T-helper 9 cell (primary cell): ENCODE data around the gene FBN2.
"Not testable (repeated sequence)": the region's sequence is repeated elsewhere in the genome, so short reads cannot be mapped to it uniquely, and the experiment has no call there.

ENCODE experiments used
- DNase-seq: peaks from one replicate; pipeline ENCODE4 v3.0.0-alpha.2; 2020

FBN2 gene

GRCh38 chr5:128413356-128413755, 124.7 kb downstream of the FBN2 start:
- DNase-seq = no peak

- DNase-seq = no peak
Measured at GRCh38 chr5:128412145-128412930, 125.7 kb downstream of the FBN2 start.

GRCh38 chr5:128409166-128409800, 128.8 kb downstream of the FBN2 start:
- no peak for DNase-seq

DNA sequence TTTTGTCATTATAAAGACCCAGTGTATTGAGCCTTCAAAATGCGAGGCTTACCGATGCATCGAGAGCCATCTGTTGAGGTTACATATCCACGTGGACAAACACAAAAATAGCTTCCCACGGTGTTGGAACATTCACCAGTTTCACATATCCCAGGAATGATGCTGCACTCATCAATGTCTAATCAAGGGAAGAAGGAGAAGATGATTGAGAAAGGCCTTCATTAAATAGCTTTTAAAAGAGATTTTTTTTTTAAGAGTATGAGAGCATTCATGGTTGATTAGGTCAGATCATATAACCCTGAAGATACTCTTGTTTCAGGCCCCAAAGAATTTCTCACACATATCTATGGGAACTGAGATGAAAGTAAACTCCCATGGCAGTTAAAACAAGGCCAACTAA, 129.4 kb downstream of the FBN2 start:
- DNase-seq = no peak

GRCh38 chr5:128407944-128408343, 130.1 kb downstream of the FBN2 start:
- DNase-seq = no peak

GRCh38 chr5:128406803-128407202, 131.2 kb downstream of the FBN2 start:
- no peak for DNase-seq

GRCh38 chr5:128405159-128405558, 132.9 kb downstream of the FBN2 start:
- no peak for DNase-seq

GRCh38 chr5:128403333-128403732, 134.7 kb downstream of the FBN2 start:
- DNase-seq = no peak

DNA sequence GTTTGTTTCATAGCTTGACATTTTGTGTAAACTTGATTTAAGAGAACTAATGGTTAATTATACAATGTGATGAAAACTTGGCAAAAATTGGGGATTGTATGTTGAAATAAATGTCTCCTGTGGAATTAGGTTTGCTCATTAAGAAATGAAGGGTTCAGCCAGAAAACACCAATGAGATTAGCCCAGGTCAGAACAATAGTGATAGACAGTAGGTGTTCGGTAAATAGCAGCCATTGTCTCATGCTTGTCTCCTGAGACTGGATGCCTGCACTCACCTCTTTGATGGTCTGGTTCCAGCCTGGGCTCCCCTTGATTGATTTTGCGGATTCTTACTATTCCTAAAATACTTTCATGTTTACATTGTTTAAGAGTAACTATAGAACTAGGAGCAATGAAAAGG, 135.5 kb downstream of the FBN2 start:
- no peak for DNase-seq

DNA sequence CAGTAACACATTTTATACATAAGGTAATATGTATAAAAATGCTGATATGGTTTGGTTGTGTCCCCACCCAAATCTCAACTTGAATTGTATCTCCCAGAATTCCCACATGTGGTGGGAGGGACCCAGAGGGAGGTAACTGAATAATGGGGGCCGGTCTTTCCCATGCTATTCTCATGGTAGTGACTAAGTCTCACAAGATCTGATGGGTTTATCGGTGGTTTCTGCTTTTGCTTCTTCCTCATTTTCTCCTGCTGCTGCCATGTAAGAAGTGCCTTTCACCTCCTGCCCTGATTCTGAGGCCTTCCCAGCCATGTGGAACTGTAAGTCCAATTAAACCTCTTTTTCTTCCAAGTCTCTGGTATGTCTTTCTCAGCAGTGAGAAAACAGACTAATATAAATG, 137.3 kb downstream of the FBN2 start:
- not testable (repeated sequence) for DNase-seq

DNA sequence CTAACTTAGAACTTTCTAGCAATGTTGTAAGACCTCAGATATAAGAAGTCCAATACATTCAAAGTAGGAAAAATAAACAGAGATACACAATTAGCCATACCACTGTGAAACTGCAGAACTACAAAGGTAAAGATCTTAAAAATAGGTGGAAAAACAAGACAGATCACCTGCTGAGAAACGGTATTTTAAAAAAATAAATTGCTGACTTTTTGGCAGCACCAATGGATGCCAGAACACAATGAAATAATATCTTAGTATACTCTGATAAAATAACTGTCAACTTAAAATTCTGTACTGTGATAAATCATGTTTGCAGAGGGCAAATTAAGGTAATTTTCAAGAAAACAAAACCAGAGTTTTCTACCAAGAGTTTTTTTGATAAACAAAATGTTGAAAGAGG, 138.9 kb downstream of the FBN2 start:
- DNase-seq = no peak

- DNase-seq = no peak
Measured at GRCh38 chr5:128397876-128398275, 140.2 kb downstream of the FBN2 start.

- DNase-seq = no peak
Measured at GRCh38 chr5:128395073-128395472, 143.0 kb downstream of the FBN2 start.

DNA sequence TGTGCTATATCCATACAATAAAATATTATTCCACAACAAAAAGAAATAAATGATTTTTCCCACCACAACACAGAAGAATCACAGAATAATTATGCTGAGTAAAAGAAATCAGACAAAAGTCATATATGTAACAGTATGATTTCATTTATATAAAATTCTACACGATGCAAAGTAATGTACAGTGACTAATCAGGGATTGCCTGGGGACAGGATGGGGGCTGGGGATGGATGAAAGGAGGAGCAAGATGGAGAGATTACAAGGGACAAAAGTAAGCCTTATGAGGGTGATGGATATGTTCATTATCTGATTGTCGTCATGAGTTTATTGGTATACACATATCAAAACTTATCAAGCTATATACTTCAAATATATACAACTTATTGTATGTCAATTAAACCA, 154.0 kb downstream of the FBN2 start:
- DNase-seq = no peak

GRCh38 chr5:128380337-128380736, 157.7 kb downstream of the FBN2 start:
- no peak for DNase-seq

DNA sequence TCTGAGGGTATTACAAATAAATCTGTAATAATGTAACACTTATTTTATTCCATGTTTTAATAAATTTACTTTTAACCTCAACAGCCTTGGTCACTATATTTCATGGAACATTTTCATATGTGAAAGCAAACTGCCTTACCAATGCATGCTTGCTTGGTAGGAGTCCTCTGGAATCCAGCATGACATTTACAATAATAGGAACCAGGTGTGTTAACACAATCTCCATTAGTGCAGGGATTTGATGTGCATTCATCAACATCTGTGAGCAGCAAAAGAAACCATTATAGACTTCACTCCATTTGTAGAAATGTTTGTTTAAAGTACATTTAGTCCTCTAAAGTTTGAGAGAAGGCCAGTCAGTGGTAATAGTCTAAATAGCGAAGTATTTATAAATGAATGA, 159.4 kb downstream of the FBN2 start:
- no peak for DNase-seq

DNA sequence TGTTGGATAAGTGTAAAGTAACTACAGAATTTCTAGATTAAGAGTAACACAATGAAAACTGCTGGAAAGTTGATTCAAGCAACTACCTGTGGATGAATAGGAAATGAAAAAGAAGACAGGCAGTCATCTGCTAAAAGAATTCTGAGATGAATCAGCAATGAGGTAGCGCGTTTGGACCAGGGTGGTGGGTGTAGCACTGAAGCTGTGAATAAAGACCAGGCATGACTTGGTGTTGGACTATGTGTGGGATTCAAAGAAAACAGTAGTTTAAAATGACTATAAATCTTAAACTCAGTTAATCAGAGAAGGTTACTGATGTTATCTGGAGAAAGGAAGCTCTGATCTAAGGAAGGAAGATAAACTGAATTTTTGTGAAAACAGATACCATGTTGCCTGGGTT, 159.8 kb downstream of the FBN2 start:
- DNase-seq = no peak

DNA sequence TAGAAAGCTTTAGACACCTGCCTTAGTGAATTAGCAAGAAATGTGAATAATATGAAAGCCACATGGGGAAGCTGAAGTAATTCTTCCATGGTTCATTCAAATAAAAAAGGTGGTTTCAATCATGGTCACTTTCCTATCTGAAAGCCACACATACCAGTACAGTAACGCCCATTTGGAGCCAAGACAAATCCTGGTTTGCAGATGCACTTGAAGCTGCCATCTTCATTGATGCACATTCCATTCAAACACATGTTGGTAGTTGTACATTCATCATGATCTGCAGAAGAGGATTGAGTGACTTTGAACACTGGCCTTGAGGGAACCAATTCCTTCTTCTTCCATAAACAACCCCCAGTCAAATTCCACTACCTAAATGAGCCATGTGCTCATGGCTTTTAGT, 161.5 kb downstream of the FBN2 start:
- DNase-seq = no peak

DNA sequence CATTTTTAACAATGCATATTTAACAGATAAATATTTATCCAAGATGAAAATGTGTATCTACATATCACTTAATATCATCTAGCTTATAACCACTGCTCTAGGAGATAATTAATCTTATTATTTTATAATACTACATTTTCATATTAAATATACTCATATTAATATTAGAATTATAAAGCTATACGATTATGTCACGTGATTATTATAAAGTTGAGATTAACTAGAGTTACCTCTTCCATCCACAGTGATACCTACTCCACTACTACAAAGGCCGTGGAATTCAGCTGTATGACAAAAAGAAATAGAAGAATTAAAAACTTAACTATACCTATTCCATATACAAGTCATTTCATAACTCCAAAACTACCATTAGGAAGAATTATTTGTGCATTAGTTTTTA, 171.9 kb downstream of the FBN2 start:
- no peak for DNase-seq

DNA sequence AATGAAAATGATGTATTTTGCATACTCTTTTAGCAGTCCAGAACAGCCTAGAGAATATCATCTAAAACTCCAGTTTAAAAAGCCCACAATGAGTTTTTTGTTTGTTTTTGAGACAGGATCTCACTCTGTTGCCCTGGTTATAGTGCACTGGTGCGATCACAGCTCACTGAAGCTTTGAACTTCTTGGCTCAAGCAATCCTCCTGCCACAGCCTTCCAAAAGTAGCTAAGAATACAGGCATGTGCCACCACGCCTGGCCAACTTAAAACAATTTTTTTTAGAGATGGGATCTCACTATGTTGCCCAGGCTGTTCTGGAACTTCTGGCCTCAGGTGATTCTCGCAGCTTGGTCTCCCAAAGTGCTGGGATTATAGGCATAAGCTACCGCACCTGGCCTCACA, 175.7 kb downstream of the FBN2 start:
- DNase-seq = no peak

DNA sequence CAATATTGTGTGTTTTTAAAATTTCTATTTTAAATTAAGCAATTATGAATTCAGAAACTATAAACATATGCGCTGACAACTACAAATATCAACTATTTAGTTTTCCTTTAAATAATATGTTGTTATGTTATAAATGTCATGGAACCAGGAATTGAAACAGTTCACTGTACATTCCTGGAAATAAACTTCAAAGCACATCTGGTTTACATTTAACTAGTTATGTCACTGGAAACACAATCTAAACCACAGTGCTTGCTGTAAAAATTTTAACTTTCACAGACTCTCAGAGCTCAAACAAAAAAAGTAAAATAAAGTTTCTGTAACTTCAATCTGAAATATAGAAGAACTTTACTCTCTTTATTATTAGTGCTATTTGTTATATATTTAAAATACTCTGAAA, 179.2 kb downstream of the FBN2 start:
- DNase-seq = no peak

DNA sequence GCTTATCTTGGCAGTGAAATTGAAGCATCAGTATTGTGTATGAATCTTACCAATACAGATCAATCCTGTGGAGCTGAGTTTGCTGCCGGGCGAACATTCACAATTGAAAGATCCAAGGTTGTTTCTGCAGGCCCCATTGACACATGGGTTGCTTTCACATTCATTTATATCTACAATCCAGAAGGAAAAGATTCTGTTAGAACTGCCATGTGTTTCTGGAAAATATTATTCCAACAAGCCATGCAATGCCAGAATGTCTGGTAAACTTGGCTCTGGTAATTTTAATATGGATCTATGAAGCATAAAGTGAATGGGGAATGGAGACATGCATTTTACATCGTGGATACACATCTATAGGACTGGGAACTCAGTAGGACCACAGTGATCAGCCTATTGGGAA, 180.8 kb downstream of the FBN2 start:
- no peak for DNase-seq

DNA sequence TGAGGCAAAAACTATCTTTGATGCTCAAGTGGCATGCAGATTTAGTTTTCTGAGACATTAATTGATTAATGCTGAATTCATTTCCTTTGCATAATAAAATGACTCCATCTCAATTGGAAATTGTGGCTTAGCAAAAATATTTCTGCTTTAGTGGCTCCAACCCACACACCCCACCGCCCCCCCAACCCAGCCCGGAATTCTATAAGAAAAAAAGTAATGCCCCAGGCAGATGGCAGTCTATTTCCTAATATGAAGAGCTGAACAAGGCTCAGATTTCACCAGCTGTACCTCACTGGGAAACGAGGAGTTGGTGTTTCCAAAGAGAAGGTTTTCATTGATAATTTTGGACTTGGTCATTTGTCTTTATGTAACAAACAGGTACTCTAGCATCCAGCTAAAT, 182.1 kb downstream of the FBN2 start:
- DNase-seq = no peak

DNA sequence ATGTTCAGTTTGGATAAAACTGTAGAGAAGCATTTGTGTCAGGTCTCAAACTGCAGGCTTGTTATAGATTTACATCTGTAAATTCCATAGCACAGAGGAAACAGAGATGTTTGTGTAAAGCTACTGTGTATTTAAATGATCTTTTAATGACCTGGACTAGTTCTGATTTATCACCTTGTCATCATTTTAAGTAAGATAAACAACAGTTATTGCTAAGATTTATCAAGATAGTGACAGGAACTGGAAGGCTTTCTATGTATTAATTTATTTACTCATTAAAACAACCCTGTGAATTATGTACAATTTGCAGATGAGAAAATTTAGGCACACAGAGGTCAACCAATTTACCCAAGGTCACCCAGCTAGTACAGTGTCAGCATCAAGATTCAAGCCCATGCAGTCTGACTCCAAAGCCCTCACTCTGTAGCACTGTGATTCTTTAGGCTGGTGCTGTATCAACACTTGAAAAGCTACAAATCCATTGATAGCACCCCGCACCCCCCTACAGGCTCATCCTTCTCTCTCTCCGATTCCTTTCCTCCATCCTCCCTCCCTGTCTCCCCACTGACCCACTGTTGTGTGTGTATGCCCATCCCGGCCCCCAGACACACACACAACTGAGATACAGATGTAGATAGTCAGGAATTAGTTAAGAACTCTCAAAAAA, 184.5 kb downstream of the FBN2 start:
- DNase-seq = no peak
